Osteoblast (primary cell): Measurements from ENCODE around the gene BBC3. TPM values are rescaled to one million over a fixed set of nuclear protein-coding genes. Genes with fewer than 3 reads are reported as not detected.

Source experiments
- DNase-seq: peaks from one replicate; pipeline ENCODE4 v3.0.0; 2011; ENCODE audit warnings: low spot score, mixed read lengths; ENCODE audit not compliant: insufficient read length; ENCODE audit errors: missing footprints
- H2AFZ ChIP-seq: 2 replicates; pipeline ENCODE4 v1.6.0; 2011; ENCODE audit warnings: mild to moderate bottlenecking, low read length
- H3K27ac ChIP-seq: 2 replicates; pipeline ENCODE4 v1.5.1; 2011; ENCODE audit warnings: mild to moderate bottlenecking, low read depth, low read length, moderate library complexity
- H3K27me3 ChIP-seq: 2 replicates; pipeline ENCODE4 v1.6.0; 2012; ENCODE audit warnings: mild to moderate bottlenecking, control low read depth, inconsistent platforms, low read length, moderate library complexity; ENCODE audit not compliant: insufficient read depth
- H3K36me3 ChIP-seq: 2 replicates; pipeline ENCODE4 v1.5.1; 2011; ENCODE audit warnings: mild to moderate bottlenecking, low read length, control low read depth, moderate library complexity; ENCODE audit not compliant: insufficient read depth
- H3K4me1 ChIP-seq: 2 replicates; pipeline ENCODE4 v1.5.1; 2011; ENCODE audit warnings: mild to moderate bottlenecking, low read length, control low read depth, moderate library complexity; ENCODE audit not compliant: insufficient read depth
- H3K4me2 ChIP-seq: 2 replicates; pipeline ENCODE4 v1.6.0; 2011; ENCODE audit warnings: mild to moderate bottlenecking, low read length; ENCODE audit not compliant: insufficient read depth
- H3K4me3 ChIP-seq: fragments of 200-600 bp; sonication (generic); 3 replicates; pipeline ENCODE4 v1.5.1; 2012; ENCODE audit warnings: mild to moderate bottlenecking, low read length, inconsistent platforms; ENCODE audit not compliant: insufficient read depth
- H3K79me2 ChIP-seq: 2 replicates; pipeline ENCODE4 v1.6.0; 2012; ENCODE audit warnings: mild to moderate bottlenecking, low read length, control low read depth, inconsistent platforms; ENCODE audit not compliant: insufficient read depth
- H3K9me3 ChIP-seq: 2 replicates; pipeline ENCODE4 v1.5.1; 2011; ENCODE audit warnings: low read depth, low read length, control low read depth
- H4K20me1 ChIP-seq: 2 replicates; pipeline ENCODE4 v1.6.0; 2012; ENCODE audit warnings: mild to moderate bottlenecking, low read length, control low read depth; ENCODE audit not compliant: insufficient read depth
- CTCF ChIP-seq: IDR thresholded peaks from 2 replicates; pipeline ENCODE4 v1.5.1; 2011; ENCODE audit warnings: mild to moderate bottlenecking, low read depth, low read length, moderate library complexity; ENCODE audit errors: extremely low read depth
- total RNA-seq: library from RNA; depleted of rRNA; stranded (reverse); fragments of >200 nt; gene quantifications from 2 replicates; pipeline ENCODE4 v1.2.3, GENCODE V29; 2012

The BBC3 gene
- total RNA-seq, 1 donor = 28.2 TPM

GRCh38 chr19:47260476-47260875, 29.5 kb upstream of the BBC3 start:
- Histone ChIP-seq H3K27ac (no peak overlapping the region), H3K9me3 (no peaks in the 10 kb centered on the region), H4K20me1 (peaks cover 7% of the 10 kb centered on the region), H2AFZ (no peak overlapping the region), H3K79me2 (peaks cover 49% of the 10 kb centered on the region), H3K4me2 (no peak overlapping the region), H3K4me3 (no peak overlapping the region), H3K36me3 (peaks cover 57% of the 10 kb centered on the region), H3K4me1 (peaks cover 15% of the 10 kb centered on the region), H3K27me3 (no peaks in the 10 kb centered on the region)
- no peak for TF ChIP-seq CTCF
- DNase-seq = peak; percentile 35

- H3K27me3 ChIP-seq = no peaks in the 10 kb centered on the region
- peaks cover 43% of the 10 kb centered on the region for H3K36me3 ChIP-seq
- no peak overlapping the region for H3K4me3 ChIP-seq
- H3K4me2 ChIP-seq = peak overlapping the region; percentile 100
- H3K9me3 ChIP-seq = no peaks in the 10 kb centered on the region
- TF ChIP-seq CTCF = no peak
- H3K27ac ChIP-seq = peak overlapping the region; percentile 95
- peaks cover 47% of the 10 kb centered on the region for H3K79me2 ChIP-seq
- peaks cover 7% of the 10 kb centered on the region for H4K20me1 ChIP-seq
- DNase-seq = peak; percentile 10
- H3K4me1 ChIP-seq = peaks cover 16% of the 10 kb centered on the region
- H2AFZ ChIP-seq = no peak overlapping the region
These were observed 28.0 kb upstream of the BBC3 start for GRCh38 chr19:47258895-47259555.

- Histone ChIP-seq H3K27ac (peak overlapping the region; percentile 95), H3K79me2 (peaks cover 47% of the 10 kb centered on the region), H3K27me3 (no peaks in the 10 kb centered on the region), H3K4me2 (peak overlapping the region; percentile 100), H3K36me3 (peaks cover 42% of the 10 kb centered on the region), H2AFZ (no peak overlapping the region), H3K4me3 (peak overlapping the region; percentile 83), H3K4me1 (peaks cover 22% of the 10 kb centered on the region), H3K9me3 (no peaks in the 10 kb centered on the region), H4K20me1 (peaks cover 7% of the 10 kb centered on the region)
- no peak for TF ChIP-seq CTCF
- DNase-seq = peak; percentile 56
These were observed 27.4 kb upstream of the BBC3 start for GRCh38 chr19:47258434-47258833.

GRCh38 chr19:47257411-47258169, 26.6 kb upstream of the BBC3 start:
- TF ChIP-seq CTCF = no peak
- peak overlapping the region; percentile 95 for H3K27ac ChIP-seq
- peaks cover 26% of the 10 kb centered on the region for H3K4me1 ChIP-seq
- peaks cover 38% of the 10 kb centered on the region for H3K36me3 ChIP-seq
- H3K4me3 ChIP-seq = peak overlapping the region; percentile 83
- H3K79me2 ChIP-seq = peaks cover 42% of the 10 kb centered on the region
- H4K20me1 ChIP-seq = peaks cover 7% of the 10 kb centered on the region
- H2AFZ ChIP-seq = peak overlapping the region; percentile 80
- DNase-seq = peak; percentile 90
- H3K27me3 ChIP-seq = no peaks in the 10 kb centered on the region
- peak overlapping the region; percentile 100 for H3K4me2 ChIP-seq
- no peaks in the 10 kb centered on the region for H3K9me3 ChIP-seq
